ENCODE data around the gene BATF3. TPM values are rescaled to one million over a fixed set of nuclear protein-coding genes. Genes with fewer than 3 reads are reported as not detected.

Gene BATF3
- total RNA-seq, 1 donor from 2014 or later, result not detected

GRCh38 chr1:212689758-212690529 lies 9.7 kb downstream of the BATF3 start:
- Mint-ChIP-seq H3K36me3 (no peaks in the 10 kb centered on the region), H3K4me1 (peaks cover 5% of the 10 kb centered on the region), H3K4me3 (no peak overlapping the region), H3K27ac (no peak overlapping the region), H3K27me3 (ENCODE audit: insufficient read depth, low read depth) (no peaks in the 10 kb centered on the region), H3K9me3 (no peaks in the 10 kb centered on the region)
- H3K4me1 ChIP-seq, result peaks cover 5% of the 10 kb centered on the region
- H3F3A ChIP-seq (ENCODE audit: low read depth), result no peaks in the 10 kb centered on the region
- H3K27ac ChIP-seq, result no peak overlapping the region
- no peak overlapping the region for H2AFZ ChIP-seq (replicated peaks)
- no peak overlapping the region for H3K4me3 ChIP-seq
- H3K9me3 ChIP-seq (ENCODE audit: low read depth), result no peaks in the 10 kb centered on the region
- no peak overlapping the region for H3K4me2 ChIP-seq
- H3K36me3 ChIP-seq, result no peaks in the 10 kb centered on the region
- H3K9ac ChIP-seq, result no peak overlapping the region
- peaks cover 9% of the 10 kb centered on the region for H3K27me3 ChIP-seq
- no peak for TF ChIP-seq EZH2 (IDR thresholded peaks at IDR 0.05)
- TF ChIP-seq CTCF (IDR thresholded peaks at IDR 0.05), result no peak
- no peak for DNase-seq (ENCODE audit: low spot score)
- H3K79me2 ChIP-seq (ENCODE audit: low read depth), result no peaks in the 10 kb centered on the region
- no peaks in the 10 kb centered on the region for H4K20me1 ChIP-seq (ENCODE audit: low read depth)

GRCh38 chr1:212689196-212689725 lies 10.4 kb downstream of the BATF3 start:
- Histone ChIP-seq H2AFZ (replicated peaks) (no peak overlapping the region), H3K27me3 (peaks cover 9% of the 10 kb centered on the region), H3K4me1 (no peaks in the 10 kb centered on the region), H3K36me3 (no peaks in the 10 kb centered on the region), H3K9ac (no peak overlapping the region), H3K79me2 (ENCODE audit: low read depth) (no peaks in the 10 kb centered on the region), H3K9me3 (ENCODE audit: low read depth) (no peaks in the 10 kb centered on the region), H3F3A (ENCODE audit: low read depth) (no peaks in the 10 kb centered on the region), H3K4me2 (no peak overlapping the region), H3K4me3 (no peak overlapping the region), H4K20me1 (ENCODE audit: low read depth) (no peaks in the 10 kb centered on the region), H3K27ac (no peak overlapping the region)
- no peak overlapping the region for H3K4me3 Mint-ChIP-seq
- DNase-seq (ENCODE audit: low spot score), result no peak
- H3K36me3 Mint-ChIP-seq, result no peaks in the 10 kb centered on the region
- no peaks in the 10 kb centered on the region for H3K9me3 Mint-ChIP-seq
- TF ChIP-seq EZH2phosphoT487 (IDR thresholded peaks at IDR 0.05), result no peak
- no peak for TF ChIP-seq EZH2 (IDR thresholded peaks at IDR 0.05)
- no peak for TF ChIP-seq CTCF (IDR thresholded peaks at IDR 0.05)
- H3K27ac Mint-ChIP-seq, result no peak overlapping the region
- no peaks in the 10 kb centered on the region for H3K4me1 Mint-ChIP-seq
- H3K27me3 Mint-ChIP-seq (ENCODE audit: insufficient read depth, low read depth), result peaks cover 4% of the 10 kb centered on the region

- Mint-ChIP-seq H3K27me3 (ENCODE audit: insufficient read depth, low read depth) (peaks cover 8% of the 10 kb centered on the region), H3K27ac (no peak overlapping the region), H3K9me3 (no peaks in the 10 kb centered on the region), H3K4me1 (no peaks in the 10 kb centered on the region), H3K36me3 (no peaks in the 10 kb centered on the region), H3K4me3 (no peak overlapping the region)
- no peak for DNase-seq (ENCODE audit: low spot score)
- Histone ChIP-seq H3K9me3 (ENCODE audit: low read depth) (no peaks in the 10 kb centered on the region), H3K4me1 (no peaks in the 10 kb centered on the region), H2AFZ (replicated peaks) (no peak overlapping the region), H4K20me1 (ENCODE audit: low read depth) (no peaks in the 10 kb centered on the region), H3K4me3 (no peak overlapping the region), H3K36me3 (no peaks in the 10 kb centered on the region), H3K4me2 (no peak overlapping the region), H3K9ac (no peak overlapping the region), H3K27me3 (peaks cover 9% of the 10 kb centered on the region), H3K27ac (no peak overlapping the region), H3K79me2 (ENCODE audit: low read depth) (no peaks in the 10 kb centered on the region), H3F3A (ENCODE audit: low read depth) (no peaks in the 10 kb centered on the region)
- TF ChIP-seq EZH2 (IDR thresholded peaks at IDR 0.05) (no peak), CTCF (IDR thresholded peaks at IDR 0.05) (no peak), EZH2phosphoT487 (IDR thresholded peaks at IDR 0.05) (no peak)
Observed at GRCh38 chr1:212688341-212689047, 11.1 kb downstream of the BATF3 start.

All from neural progenitor cell (in vitro differentiated cells).